BLaER1 (cell line): Measurements from ENCODE around the gene GSTM1.
"Not testable (repeated sequence)": the region's sequence is repeated elsewhere in the genome, so short reads cannot be mapped to it uniquely, and the experiment has no call there.

Experiments
- H3K27ac ChIP-seq: shearing (Covaris generic); formaldehyde crosslinking; 2 replicates; pipeline ENCODE4 v1.8.1; 2022
- H3K27me3 ChIP-seq: shearing (Covaris generic); formaldehyde crosslinking; 2 replicates; pipeline ENCODE4 v1.8.1; 2022
- H3K36me3 ChIP-seq: shearing (Covaris generic); formaldehyde crosslinking; 2 replicates; pipeline ENCODE4 v1.8.1; 2022
- H3K4me1 ChIP-seq: shearing (Covaris generic); formaldehyde crosslinking; 2 replicates; pipeline ENCODE4 v1.8.1; 2022
- H3K4me2 ChIP-seq: shearing (Covaris generic); formaldehyde crosslinking; 2 replicates; pipeline ENCODE4 v1.8.1; 2022
- H3K4me3 ChIP-seq: shearing (Covaris generic); formaldehyde crosslinking; 2 replicates; pipeline ENCODE4 v1.8.1; 2022
- H3K9ac ChIP-seq: shearing (Covaris generic); formaldehyde crosslinking; 2 replicates; pipeline ENCODE4 v1.8.1; 2022
- H3K9me3 ChIP-seq: shearing (Covaris generic); formaldehyde crosslinking; 2 replicates; pipeline ENCODE4 v1.8.1; 2022
- H4K20me1 ChIP-seq: shearing (Covaris generic); formaldehyde crosslinking; 2 replicates; pipeline ENCODE4 v1.8.1; 2022
- Cebpa-rat ChIP-seq: shearing (Covaris generic); IDR thresholded peaks from 2 replicates; pipeline ENCODE4 v1.8.1; 2022

GSTM1 gene

DNA sequence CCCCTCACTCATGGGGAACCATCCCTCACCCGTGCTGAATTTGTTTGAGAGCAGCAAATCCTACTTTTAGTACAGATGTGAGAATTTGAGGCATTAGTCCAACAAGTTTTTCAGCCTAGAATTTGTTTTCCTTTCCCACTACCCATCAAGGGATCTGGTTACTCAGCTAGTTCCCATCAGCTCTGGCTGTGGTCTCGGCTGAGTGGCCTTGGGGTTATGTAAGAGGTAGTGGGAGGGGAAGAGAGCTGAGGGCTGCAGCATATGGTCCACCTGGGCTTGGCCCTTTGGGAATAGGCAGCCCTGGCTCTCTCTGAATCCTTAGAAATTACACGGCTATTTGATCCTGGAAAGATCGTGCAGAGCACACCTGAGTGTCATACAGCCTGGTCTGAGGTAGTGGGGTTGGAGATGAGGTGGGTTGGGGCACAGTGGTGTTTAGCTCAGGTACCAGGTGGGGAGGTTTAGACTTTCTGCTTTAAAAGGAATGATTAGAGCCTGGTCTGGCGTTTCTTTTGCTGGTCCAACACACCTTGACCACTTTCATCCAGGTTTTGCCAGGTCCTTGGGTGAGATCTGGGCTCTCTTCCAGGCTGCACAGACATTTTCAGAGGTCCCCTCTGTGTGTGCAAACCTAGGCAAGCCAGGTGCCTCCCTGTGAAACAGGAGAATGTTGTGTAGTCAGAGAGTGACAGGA, 27.5 kb upstream of the GSTM1 start:
- Histone ChIP-seq H3K4me3 (no peak overlapping the region), H3K4me1 (peaks cover 40% of the 10 kb centered on the region), H3K27ac (no peak overlapping the region), H4K20me1 (no peaks in the 10 kb centered on the region), H3K36me3 (peaks cover 5% of the 10 kb centered on the region; the same call in 1 of the 2 replicates), H3K9ac (no peak overlapping the region), H3K27me3 (no peaks in the 10 kb centered on the region), H3K9me3 (no peaks in the 10 kb centered on the region), H3K4me2 (peak overlapping the region; percentile 49)
- no peak for TF ChIP-seq Cebpa-rat

GRCh38 chr1:109660691-109661026, 27.0 kb upstream of the GSTM1 start:
- H4K20me1 ChIP-seq, H3K27ac ChIP-seq, H3K27me3 ChIP-seq, H3K9ac ChIP-seq, H3K4me3 ChIP-seq, H3K36me3 ChIP-seq, H3K9me3 ChIP-seq: not testable (repeated sequence)
- H3K4me2 ChIP-seq = peak overlapping the region; percentile 49
- H3K4me1 ChIP-seq = peaks cover 35% of the 10 kb centered on the region

- Histone ChIP-seq H3K27me3 (no peaks in the 10 kb centered on the region), H3K9me3 (no peaks in the 10 kb centered on the region), H3K4me2 (no peak overlapping the region), H3K4me3 (no peak overlapping the region), H3K27ac (no peak overlapping the region), H3K9ac (no peak overlapping the region), H3K36me3 (peaks cover 5% of the 10 kb centered on the region; the same call in 1 of the 2 replicates), H3K4me1 (peaks cover 33% of the 10 kb centered on the region), H4K20me1 (no peaks in the 10 kb centered on the region)
- no peak for TF ChIP-seq Cebpa-rat
Measured at GRCh38 chr1:109661391-109661790, 26.2 kb upstream of the GSTM1 start.

DNA sequence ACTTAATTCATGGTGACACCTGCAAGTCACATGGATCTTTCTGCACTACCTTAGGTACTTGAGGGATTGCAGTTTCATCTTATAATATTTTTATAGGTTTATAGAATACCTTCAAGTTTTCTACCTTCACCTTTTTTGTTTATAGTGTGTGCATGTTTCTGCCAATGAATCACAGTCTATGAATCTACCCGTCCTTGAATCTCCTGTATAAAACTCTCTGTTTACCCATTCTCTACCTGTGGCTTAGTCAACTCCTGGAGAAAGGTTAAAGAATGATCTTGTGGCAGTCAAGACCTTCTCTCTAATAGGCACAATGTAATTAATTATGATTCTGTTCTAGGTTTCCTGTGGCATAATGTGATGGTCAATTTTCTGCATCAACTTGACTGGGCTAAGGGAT, 22.9 kb upstream of the GSTM1 start:
- H3K36me3 ChIP-seq = no peaks in the 10 kb centered on the region
- no peak overlapping the region for H3K27ac ChIP-seq
- H3K9ac ChIP-seq = no peak overlapping the region
- H3K9me3 ChIP-seq = no peaks in the 10 kb centered on the region
- no peak overlapping the region for H3K4me3 ChIP-seq
- no peak overlapping the region for H3K4me2 ChIP-seq
- H3K27me3 ChIP-seq = no peaks in the 10 kb centered on the region
- TF ChIP-seq Cebpa-rat = no peak
- no peaks in the 10 kb centered on the region for H4K20me1 ChIP-seq
- peaks cover 24% of the 10 kb centered on the region for H3K4me1 ChIP-seq

- peak within 1 kb of the TSS; percentile 94 for H3K4me2 ChIP-seq
- peak within 1 kb of the TSS; percentile 64 for H3K4me3 ChIP-seq
- H3K4me1 ChIP-seq = peaks cover 13% of the 10 kb centered on the region
- H3K27me3 ChIP-seq = no peaks in the 10 kb centered on the region
- no peak for TF ChIP-seq Cebpa-rat
- no peaks in the 10 kb centered on the region; the same call in 1 of the 2 replicates for H3K9me3 ChIP-seq
- H3K36me3 ChIP-seq = no peaks in the 10 kb centered on the region
- no peaks in the 10 kb centered on the region for H4K20me1 ChIP-seq
- H3K9ac ChIP-seq = peak within 1 kb of the TSS; percentile 58; the same call in 1 of the 2 replicates
- no peak within 1 kb of the TSS for H3K27ac ChIP-seq
Measured at GRCh38 chr1:109667452-109668122, 20.0 kb upstream of the GSTM1 start, which contains the start of gene GSTM2. TSS of gene GSTM2 (plus strand) at chr1:109668057. CDS start at chr1:109668116, 59 bp downstream.

GRCh38 chr1:109668123-109668775, 19.4 kb upstream of the GSTM1 start:
- TF ChIP-seq Cebpa-rat = no peak
- Histone ChIP-seq H3K4me3 (peak overlapping the region; percentile 64), H3K9ac (peak overlapping the region; percentile 58; the same call in 1 of the 2 replicates)

DNA sequence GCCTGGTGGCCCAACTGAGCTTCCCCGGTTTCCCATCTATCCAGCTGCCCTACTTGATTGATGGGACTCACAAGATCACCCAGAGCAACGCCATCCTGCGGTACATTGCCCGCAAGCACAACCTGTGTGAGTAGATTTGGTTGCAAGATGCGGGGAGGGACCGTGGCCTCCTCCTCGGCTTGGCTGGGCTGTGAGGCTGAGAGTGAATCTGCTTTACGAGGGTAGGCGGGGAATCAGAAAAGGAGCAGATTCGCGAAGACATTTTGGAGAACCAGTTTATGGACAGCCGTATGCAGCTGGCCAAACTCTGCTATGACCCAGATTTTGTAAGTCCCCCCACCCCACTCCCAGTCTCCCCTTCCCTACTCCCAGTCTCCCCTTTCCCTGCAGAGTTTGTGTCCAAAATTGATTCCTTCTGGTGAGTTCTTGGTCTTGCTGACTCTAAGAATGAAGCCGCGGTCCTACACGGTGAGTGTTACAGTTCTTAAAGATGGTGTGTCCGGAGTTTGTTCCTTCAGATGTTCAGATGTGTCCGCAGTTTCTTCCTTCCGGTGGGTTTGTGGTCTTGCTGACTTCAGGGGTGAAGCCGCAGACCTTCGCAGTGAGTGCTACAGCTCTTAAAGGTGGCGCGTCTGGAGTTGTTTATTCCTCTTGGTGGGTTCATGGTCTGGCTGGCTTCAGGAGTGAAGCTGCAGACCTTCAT, 18.2 kb upstream of the GSTM1 start:
- Histone ChIP-seq H4K20me1 (no peaks in the 10 kb centered on the region), H3K36me3 (no peaks in the 10 kb centered on the region), H3K4me1 (peaks cover 13% of the 10 kb centered on the region), H3K27ac (no peak overlapping the region), H3K4me2 (no peak overlapping the region), H3K9me3 (no peaks in the 10 kb centered on the region; the same call in 1 of the 2 replicates), H3K4me3 (no peak overlapping the region), H3K27me3 (no peaks in the 10 kb centered on the region), H3K9ac (no peak overlapping the region)
- no peak for TF ChIP-seq Cebpa-rat

More at GRCh38 chr1:109668123-109668775, 19.4 kb upstream of the GSTM1 start:
- H4K20me1 ChIP-seq = no peaks in the 10 kb centered on the region
- peak overlapping the region; percentile 94 for H3K4me2 ChIP-seq
- no peaks in the 10 kb centered on the region for H3K27me3 ChIP-seq
- H3K27ac ChIP-seq = no peak overlapping the region
- no peaks in the 10 kb centered on the region for H3K36me3 ChIP-seq
- peaks cover 13% of the 10 kb centered on the region for H3K4me1 ChIP-seq
- H3K9me3 ChIP-seq = no peaks in the 10 kb centered on the region; the same call in 1 of the 2 replicates

DNA sequence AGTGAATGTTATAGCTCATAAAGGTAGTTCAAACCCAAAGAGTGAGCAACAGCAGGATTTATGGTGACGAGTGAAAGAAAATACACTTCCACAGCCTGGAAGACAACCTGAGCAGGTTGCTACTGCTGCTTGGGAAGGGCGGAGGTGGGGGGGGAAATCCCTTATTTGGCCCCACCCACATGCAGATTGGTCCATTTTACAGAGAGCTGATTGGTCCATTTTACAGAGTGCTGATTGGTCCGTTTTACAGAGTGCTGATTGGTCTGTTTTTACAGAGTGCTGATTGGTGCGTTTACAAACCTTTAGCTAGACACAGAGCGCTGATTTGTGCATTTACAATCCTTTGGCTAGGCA, 17.7 kb upstream of the GSTM1 start:
- not testable (repeated sequence) for H3K4me3 ChIP-seq, H3K9ac ChIP-seq, H3K27me3 ChIP-seq, H3K36me3 ChIP-seq, H3K27ac ChIP-seq, H3K4me2 ChIP-seq, H4K20me1 ChIP-seq, H3K9me3 ChIP-seq
- peaks cover 13% of the 10 kb centered on the region for H3K4me1 ChIP-seq

DNA sequence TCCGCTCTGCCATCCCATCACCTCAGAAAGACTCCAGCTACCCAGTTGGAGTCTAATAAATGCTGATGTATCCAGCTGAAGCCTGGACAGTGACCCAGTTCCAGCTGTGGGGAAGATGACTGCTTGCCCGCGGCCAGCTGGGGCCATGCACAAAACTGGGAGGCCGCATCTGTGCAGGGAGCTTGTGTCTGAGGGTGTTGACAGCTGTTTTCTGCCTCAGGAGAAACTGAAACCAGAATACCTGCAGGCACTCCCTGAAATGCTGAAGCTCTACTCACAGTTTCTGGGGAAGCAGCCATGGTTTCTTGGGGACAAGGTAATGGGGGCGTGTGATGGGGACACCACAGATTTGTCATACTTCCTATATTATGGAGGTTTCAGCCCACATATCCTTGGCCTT, 16.6 kb upstream of the GSTM1 start:
- TF ChIP-seq Cebpa-rat = no peak

DNA sequence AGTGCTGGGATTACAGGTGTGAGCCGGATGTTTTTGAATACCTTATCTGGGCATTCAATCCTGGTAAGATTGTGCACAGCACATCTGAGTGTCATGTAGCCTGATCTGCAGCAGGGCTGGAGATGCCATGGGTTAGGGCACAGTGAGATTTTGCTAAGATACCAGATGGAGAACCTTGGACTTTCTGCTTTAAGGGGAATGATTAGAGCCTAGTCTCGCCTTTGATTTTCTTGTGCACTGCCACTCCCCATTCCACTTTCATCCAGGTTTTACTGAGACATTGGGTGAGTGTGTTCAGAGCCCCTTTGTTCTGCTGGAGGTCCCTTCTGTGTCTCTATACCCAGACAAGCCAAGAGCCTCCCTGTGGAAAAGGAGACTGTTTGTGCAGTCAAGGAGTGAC, 13.8 kb upstream of the GSTM1 start:
- not testable (repeated sequence) for H3K27me3 ChIP-seq, H3K9me3 ChIP-seq, H4K20me1 ChIP-seq, H3K36me3 ChIP-seq, H3K4me1 ChIP-seq, H3K27ac ChIP-seq, H3K9ac ChIP-seq, H3K4me2 ChIP-seq, H3K4me3 ChIP-seq

More for the DNA sequence above, 16.6 kb upstream of the GSTM1 start:
- Histone ChIP-seq H3K4me2 (no peak overlapping the region), H3K9ac (no peak overlapping the region), H4K20me1 (no peaks in the 10 kb centered on the region), H3K36me3 (no peaks in the 10 kb centered on the region), H3K4me1 (peaks cover 13% of the 10 kb centered on the region), H3K27me3 (no peaks in the 10 kb centered on the region), H3K9me3 (no peaks in the 10 kb centered on the region; the same call in 1 of the 2 replicates), H3K27ac (no peak overlapping the region), H3K4me3 (no peak overlapping the region)

DNA sequence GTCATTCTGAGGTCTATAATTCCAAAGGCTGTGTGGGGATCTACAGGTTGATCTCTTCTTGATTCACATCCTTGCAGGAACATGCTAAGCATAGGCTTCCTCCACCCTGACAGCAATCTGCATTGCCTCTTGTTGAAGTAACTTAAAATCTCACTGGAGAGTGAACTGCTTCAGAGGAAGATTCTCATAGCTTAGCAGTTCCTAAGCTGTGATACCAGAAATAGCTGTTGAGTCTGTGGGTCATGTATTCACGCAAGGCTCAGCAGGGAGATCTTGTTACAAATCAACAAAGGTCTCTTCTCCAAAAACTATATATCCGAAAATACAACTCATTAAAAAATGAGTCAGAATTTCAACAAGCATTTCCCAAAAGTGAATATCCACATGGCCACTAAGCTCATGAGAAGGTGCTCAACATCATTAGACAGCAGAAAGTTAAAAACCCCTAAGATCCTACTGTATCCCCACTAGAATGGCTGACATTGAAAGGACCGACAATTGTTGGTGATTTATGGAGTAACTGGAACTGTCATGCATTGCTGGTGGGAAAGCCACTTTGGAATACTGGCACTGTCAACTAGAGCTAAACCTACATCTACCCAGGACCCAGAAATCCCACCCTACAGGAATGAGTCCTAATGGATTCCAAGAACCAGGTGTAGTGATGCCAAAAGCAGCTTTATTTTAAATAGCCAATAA, 10.8 kb upstream of the GSTM1 start:
- not testable (repeated sequence) for H4K20me1 ChIP-seq, H3K4me3 ChIP-seq, H3K4me1 ChIP-seq, H3K27ac ChIP-seq, H3K9me3 ChIP-seq, H3K9ac ChIP-seq, H3K4me2 ChIP-seq, H3K36me3 ChIP-seq, H3K27me3 ChIP-seq
